ENCODE data around the gene CAPN2.

- TF ChIP-seq CTCF (conservative IDR thresholded peaks at IDR 0.05) (no peak), ZFX (IDR thresholded peaks at IDR 0.05) (no peak)
These were observed 73.5 kb downstream of the CAPN2 start for GRCh38 chr1:223785808-223786207.

Data from C4-2B (cell line).